ENCODE data around the gene DOC2A.

DOC2A gene

GRCh38 chr16:30032083-30032819, 21.4 kb upstream of the DOC2A start:
- no peak overlapping the region for H3K4me3 ChIP-seq (ENCODE audit: low read depth, low read length)
- TF ChIP-seq CTCF (IDR thresholded peaks at IDR 0.05; ENCODE audit: borderline replicate concordance, insufficient read depth, low read depth, low read length): peak; percentile 83

GRCh38 chr16:30031477-30031918, 20.7 kb upstream of the DOC2A start:
- TF ChIP-seq CTCF (IDR thresholded peaks at IDR 0.05; ENCODE audit: borderline replicate concordance, insufficient read depth, low read depth, low read length): no peak
- no peak overlapping the region for H3K4me3 ChIP-seq (ENCODE audit: low read depth, low read length)

GRCh38 chr16:30030841-30031413, 20.1 kb upstream of the DOC2A start, which contains the start of gene TLCD3B:
TLCD3B (minus strand) TSS chr16:30031271; CDS start chr16:30030527, 744 bp downstream.
- TF ChIP-seq CTCF (IDR thresholded peaks at IDR 0.05; ENCODE audit: borderline replicate concordance, insufficient read depth, low read depth, low read length): no peak
- no peak within 1 kb of the TSS for H3K4me3 ChIP-seq (ENCODE audit: low read depth, low read length)

- no peak for TF ChIP-seq CTCF (IDR thresholded peaks at IDR 0.05; ENCODE audit: borderline replicate concordance, insufficient read depth, low read depth, low read length)
- H3K4me3 ChIP-seq (ENCODE audit: low read depth, low read length): no peak overlapping the region
These were observed 19.3 kb upstream of the DOC2A start for GRCh38 chr16:30030011-30030685.

GRCh38 chr16:30028438-30029076, 17.7 kb upstream of the DOC2A start:
- no peak overlapping the region for H3K4me3 ChIP-seq (ENCODE audit: low read depth, low read length)
- no peak for TF ChIP-seq CTCF (IDR thresholded peaks at IDR 0.05; ENCODE audit: borderline replicate concordance, insufficient read depth, low read depth, low read length)

GRCh38 chr16:30027588-30028437, 17.0 kb upstream of the DOC2A start:
- no peak overlapping the region for H3K4me3 ChIP-seq (ENCODE audit: low read depth, low read length)

More at GRCh38 chr16:30027588-30028437, 17.0 kb upstream of the DOC2A start:
- TF ChIP-seq CTCF (IDR thresholded peaks at IDR 0.05; ENCODE audit: borderline replicate concordance, insufficient read depth, low read depth, low read length): no peak

Measured in GM12875 (cell line).